SW480 (cell line): ENCODE data around the gene ATN1.

Experiments
- DNase-seq: peaks from one replicate; pipeline ENCODE4 v3.0.0-alpha.2; 2016; ENCODE audit warnings: low spot score

ATN1 gene

GRCh38 chr12:6957741-6958608, 30.2 kb downstream of the ATN1 start:
- DNase-seq = no peak

GRCh38 chr12:6958609-6959057, 30.9 kb downstream of the ATN1 start:
- no peak for DNase-seq

- DNase-seq = no peak
These were observed 31.5 kb downstream of the ATN1 start for GRCh38 chr12:6959058-6959804.

- DNase-seq = no peak
These were observed 32.2 kb downstream of the ATN1 start for GRCh38 chr12:6959805-6960592.

- peak; percentile 59 for DNase-seq
These were observed 33.0 kb downstream of the ATN1 start for GRCh38 chr12:6960593-6961277.

- DNase-seq = peak; percentile 90
These were observed 33.5 kb downstream of the ATN1 start for GRCh38 chr12:6961278-6961694.

GRCh38 chr12:6961695-6962284, 34.0 kb downstream of the ATN1 start:
- peak; percentile 95 for DNase-seq

GRCh38 chr12:6962285-6963015, 34.7 kb downstream of the ATN1 start:
- peak; percentile 90 for DNase-seq

- DNase-seq = peak; percentile 97
These were observed 35.4 kb downstream of the ATN1 start for GRCh38 chr12:6963016-6963731.

- DNase-seq = no peak
These were observed 36.1 kb downstream of the ATN1 start for GRCh38 chr12:6963791-6964413.

- DNase-seq = no peak
These were observed 36.9 kb downstream of the ATN1 start for GRCh38 chr12:6964605-6965025.

- DNase-seq = peak; percentile 95
These were observed 37.4 kb downstream of the ATN1 start for GRCh38 chr12:6965026-6965661.

- DNase-seq = no peak
These were observed 38.0 kb downstream of the ATN1 start for GRCh38 chr12:6965714-6966113.

- DNase-seq = no peak
These were observed 38.6 kb downstream of the ATN1 start for GRCh38 chr12:6966351-6966750.

- no peak for DNase-seq
These were observed 39.9 kb downstream of the ATN1 start for GRCh38 chr12:6967651-6968100.

GRCh38 chr12:6968426-6968825, 40.7 kb downstream of the ATN1 start:
- DNase-seq = no peak

GRCh38 chr12:6970096-6970527, 42.4 kb downstream of the ATN1 start:
- DNase-seq = peak; percentile 27

GRCh38 chr12:6974180-6974579, 46.4 kb downstream of the ATN1 start:
- DNase-seq = no peak
